ENCODE results near the gene SCUBE2. TPM values are rescaled to one million over a fixed set of nuclear protein-coding genes. Genes with fewer than 3 reads are reported as not detected.

Gene SCUBE2
- polyA plus RNA-seq, 1 of the 3 experiments (the other 2 are of a cell fraction): 0.76 TPM

- TF ChIP-seq ZBTB33 (IDR thresholded peaks at IDR 0.05; ENCODE audit: borderline replicate concordance, low read depth): no peak
- TF ChIP-seq SIN3A (IDR thresholded peaks at IDR 0.05; ENCODE audit: borderline replicate concordance, low read depth, low read length): no peak
- TF ChIP-seq PBX3 (IDR thresholded peaks at IDR 0.05): no peak
These were observed 53.4 kb downstream of the SCUBE2 start (continued) for GRCh38 chr11:9037963-9038362.

DNA sequence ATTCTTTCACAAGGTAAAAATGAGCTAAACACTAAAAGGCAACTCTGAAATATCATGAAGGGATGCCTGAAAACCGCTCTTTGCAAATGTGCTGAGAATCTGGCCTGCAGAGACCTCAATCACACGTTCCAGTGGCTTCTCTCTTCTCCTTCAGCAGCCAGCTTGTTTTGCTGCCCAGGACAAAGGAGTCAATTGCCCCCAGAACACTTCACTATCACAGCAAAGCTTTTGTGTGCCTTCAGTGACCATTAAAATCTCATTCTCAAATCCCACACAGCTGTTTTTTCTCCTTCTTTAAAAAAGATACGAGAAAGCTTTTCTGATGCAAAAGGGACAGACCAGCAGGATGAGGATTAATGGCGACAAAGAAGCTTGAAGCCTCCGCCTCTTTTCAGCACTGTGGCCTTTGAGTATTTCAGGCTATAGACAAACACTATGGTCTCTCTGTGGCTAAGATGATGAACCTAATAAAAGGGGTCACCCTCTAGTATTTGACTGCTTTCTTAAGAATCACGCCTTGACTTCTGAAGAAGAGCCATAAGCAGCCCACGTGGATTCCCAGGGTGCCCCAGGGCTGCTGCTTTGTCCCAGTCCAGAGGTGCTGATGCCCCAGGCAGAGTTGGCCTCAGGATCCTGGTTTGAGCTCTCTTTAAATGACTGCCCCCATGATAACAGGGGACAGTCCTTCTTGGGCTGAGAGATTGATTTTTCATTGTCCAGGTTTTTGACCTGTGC lies 54.2 kb downstream of the SCUBE2 start:
- ChIA-PET CTCF (interaction anchor here (0.9 to 2.0 kb wide), 6 partner anchors 20 to 709 kb away, joined by 3 to 10 read pairs (median 3); no protein-coding TSS in a partner anchor), POLR2A (no interaction called here)
- Histone ChIP-seq H3K27ac (ENCODE audit: low read depth in 2 of 2, low read length in 1 of 2) (no peak overlapping the region), H2AFZ (ENCODE audit: low read depth) (no peak overlapping the region; the same call in 1 of the 2 replicates), H3K27me3 (ENCODE audit: insufficient read depth) (no peaks in the 10 kb centered on the region), H3F3A (replicated peaks; ENCODE audit: insufficient read depth) (no peaks in the 10 kb centered on the region), H3K9ac (no peak overlapping the region), H4K20me1 (ENCODE audit: insufficient read depth) (no peaks in the 10 kb centered on the region), H3K9me2 (no peaks in the 10 kb centered on the region), H3K4me3 (ENCODE audit: low read depth in 2 of 2, low read length in 1 of 2) (no peak overlapping the region), H3K4me1 (ENCODE audit: control insufficient read depth in 1 of 2, insufficient read depth in 2 of 2, low read depth in 1 of 2, low read length in 1 of 2) (no peaks in the 10 kb centered on the region), H3K36me3 (replicated peaks in 1 of 2; ENCODE audit: control insufficient read depth in 1 of 2, insufficient read depth in 2 of 2, low read length in 1 of 2) (no peaks in the 10 kb centered on the region), H3K4me2 (no peak overlapping the region), H3K79me2 (ENCODE audit: insufficient read depth) (no peaks in the 10 kb centered on the region), H3K9me3 (no peaks in the 10 kb centered on the region)
- 79% methylated on average over 7 of the region's 7 CpGs for WGBS (ENCODE audit: low lambda C conversion rate)
- TF ChIP-seq TAF1 (IDR thresholded peaks at IDR 0.05; ENCODE audit: borderline replicate concordance, low read depth, low read length): no peak
- no peak for TF ChIP-seq FOSL2 (IDR thresholded peaks at IDR 0.05; ENCODE audit: borderline replicate concordance, low read depth)
- TF ChIP-seq MXI1 (IDR thresholded peaks at IDR 0.05; ENCODE audit: low read depth, low read length): no peak
- TF ChIP-seq ZBTB33 (IDR thresholded peaks at IDR 0.05; ENCODE audit: borderline replicate concordance, low read depth): no peak
- TF ChIP-seq RFX5 (IDR thresholded peaks at IDR 0.05; ENCODE audit: low read length): no peak
- no peak for TF ChIP-seq YY1 (IDR thresholded peaks at IDR 0.05; ENCODE audit: low read depth)
- TF ChIP-seq PBX3 (IDR thresholded peaks at IDR 0.05): no peak
- TF ChIP-seq GABPA (IDR thresholded peaks at IDR 0.05; ENCODE audit: low read depth): no peak
- TF ChIP-seq USF1 (IDR thresholded peaks at IDR 0.05; ENCODE audit: borderline replicate concordance, low read depth): no peak
- TF ChIP-seq EZH2phosphoT487 (IDR thresholded peaks at IDR 0.05; ENCODE audit: borderline replicate concordance, low read depth): no peak
- TF ChIP-seq MEF2A (IDR thresholded peaks at IDR 0.05; ENCODE audit: borderline replicate concordance, low read depth): no peak
- no peak for TF ChIP-seq ELF1 (IDR thresholded peaks at IDR 0.05)
- no peak for TF ChIP-seq NFIC (IDR thresholded peaks at IDR 0.05; ENCODE audit: borderline replicate concordance)
- no peak for TF ChIP-seq RXRA (IDR thresholded peaks at IDR 0.05; ENCODE audit: borderline replicate concordance, low read depth)
- TF ChIP-seq IRF3 (IDR thresholded peaks at IDR 0.05; ENCODE audit: low read depth, low read length): no peak
- DNase-seq: no peak

All from SK-N-SH (cell line).